ENCODE results near the gene CNTN2. TPM values are rescaled to one million over a fixed set of nuclear protein-coding genes. Genes with fewer than 3 reads are reported as not detected.

Gene CNTN2
- total and polyA plus RNA-seq, 4 donors, result 0.16 to 1.3 TPM; not detected in 2

- Histone ChIP-seq H3K36me3 (ENCODE audit: control insufficient read depth in 1 of 2, insufficient read depth in 2 of 2, low read length in 1 of 2) (no peaks in the 10 kb centered on the region), H3K4me3 (ENCODE audit: low read length in 2 of 2) (no peak overlapping the region), H3K4me1 (ENCODE audit: control insufficient read depth in 1 of 2, insufficient read depth in 2 of 2, low read length in 2 of 2) (no peaks in the 10 kb centered on the region), H3K27ac (ENCODE audit: low read depth in 1 of 2, low read length in 2 of 2) (no peak overlapping the region), H3K9me3 (ENCODE audit: control insufficient read depth, low read length) (no peaks in the 10 kb centered on the region), H3K27me3 (ENCODE audit: control insufficient read depth in 1 of 2, insufficient read depth in 2 of 2, low read length in 1 of 2) (no peaks in the 10 kb centered on the region)
- WGBS, 2 donors, result 86 to 87% methylated on average over 39 to 42 of the region's 42 CpGs
- no peak for DNase-seq
- intact Hi-C loops (cut with DNase I), result no loop called here
- no peak for ATAC-seq (ENCODE audit: low FRiP score)
Measured at GRCh38 chr1:205069371-205070125, 26.5 kb downstream of the CNTN2 start.

- Histone ChIP-seq H3K36me3 (ENCODE audit: control insufficient read depth in 1 of 2, insufficient read depth in 2 of 2, low read length in 1 of 2) (no peaks in the 10 kb centered on the region), H3K4me1 (ENCODE audit: control insufficient read depth in 1 of 2, insufficient read depth in 2 of 2, low read length in 2 of 2) (no peaks in the 10 kb centered on the region), H3K27ac (ENCODE audit: low read depth in 1 of 2, low read length in 2 of 2) (no peak overlapping the region), H3K4me3 (ENCODE audit: low read length in 2 of 2) (no peak overlapping the region), H3K27me3 (ENCODE audit: control insufficient read depth in 1 of 2, insufficient read depth in 2 of 2, low read length in 1 of 2) (no peaks in the 10 kb centered on the region), H3K9me3 (ENCODE audit: control insufficient read depth, low read length) (no peaks in the 10 kb centered on the region)
- no peak for ATAC-seq (ENCODE audit: low FRiP score)
- 92 to 94% methylated on average over 2 of the region's 2 CpGs for WGBS, 2 donors
- DNase-seq, result no peak
- intact Hi-C loops (cut with DNase I), result no loop called here
Measured at GRCh38 chr1:205071028-205071409, 28.0 kb downstream of the CNTN2 start.

GRCh38 chr1:205071801-205072200, 28.8 kb downstream of the CNTN2 start:
- Histone ChIP-seq H3K4me3 (ENCODE audit: low read length in 2 of 2) (no peak overlapping the region), H3K36me3 (ENCODE audit: control insufficient read depth in 1 of 2, insufficient read depth in 2 of 2, low read length in 1 of 2) (no peaks in the 10 kb centered on the region), H3K27ac (ENCODE audit: low read depth in 1 of 2, low read length in 2 of 2) (no peak overlapping the region), H3K9me3 (ENCODE audit: control insufficient read depth, low read length) (no peaks in the 10 kb centered on the region), H3K4me1 (ENCODE audit: control insufficient read depth in 1 of 2, insufficient read depth in 2 of 2, low read length in 2 of 2) (no peaks in the 10 kb centered on the region), H3K27me3 (ENCODE audit: control insufficient read depth in 1 of 2, insufficient read depth in 2 of 2, low read length in 1 of 2) (no peaks in the 10 kb centered on the region)
- no peak for DNase-seq
- no peak for ATAC-seq (ENCODE audit: low FRiP score)
- intact Hi-C loops (cut with DNase I), result no loop called here
- WGBS, 2 donors, result 79 to 89% methylated on average over 12 of the region's 12 CpGs

- DNase-seq (no peak), ATAC-seq (ENCODE audit: low FRiP score) (no peak)
- Histone ChIP-seq H3K27me3 (ENCODE audit: control insufficient read depth in 1 of 2, insufficient read depth in 2 of 2, low read length in 1 of 2) (no peaks in the 10 kb centered on the region), H3K9me3 (ENCODE audit: control insufficient read depth, low read length) (no peaks in the 10 kb centered on the region), H3K27ac (ENCODE audit: low read depth in 1 of 2, low read length in 2 of 2) (no peak overlapping the region), H3K36me3 (ENCODE audit: control insufficient read depth in 1 of 2, insufficient read depth in 2 of 2, low read length in 1 of 2) (no peaks in the 10 kb centered on the region), H3K4me1 (ENCODE audit: control insufficient read depth in 1 of 2, insufficient read depth in 2 of 2, low read length in 2 of 2) (no peaks in the 10 kb centered on the region), H3K4me3 (ENCODE audit: low read length in 2 of 2) (no peak overlapping the region)
- intact Hi-C loops (cut with DNase I), result no loop called here
- 78 to 86% methylated on average over 9 of the region's 9 CpGs for WGBS, 2 donors
Measured at GRCh38 chr1:205072286-205072685, 29.3 kb downstream of the CNTN2 start.

GRCh38 chr1:205072881-205073280, 29.9 kb downstream of the CNTN2 start:
- ATAC-seq (ENCODE audit: low FRiP score) (no peak), DNase-seq (no peak)
- H3K9me3 ChIP-seq (ENCODE audit: control insufficient read depth, low read length), result no peaks in the 10 kb centered on the region
- H3K27me3 ChIP-seq (ENCODE audit: control insufficient read depth in 1 of 2, insufficient read depth in 2 of 2, low read length in 1 of 2), result no peaks in the 10 kb centered on the region
- intact Hi-C loops (cut with DNase I), result no loop called here
- 87 to 91% methylated on average over 8 of the region's 8 CpGs for WGBS, 2 donors
- no peaks in the 10 kb centered on the region for H3K4me1 ChIP-seq (ENCODE audit: control insufficient read depth in 1 of 2, insufficient read depth in 2 of 2, low read length in 2 of 2)
- no peaks in the 10 kb centered on the region for H3K36me3 ChIP-seq (ENCODE audit: control insufficient read depth in 1 of 2, insufficient read depth in 2 of 2, low read length in 1 of 2)
- H3K27ac ChIP-seq (ENCODE audit: low read depth in 1 of 2, low read length in 2 of 2), result no peak overlapping the region
- no peak overlapping the region for H3K4me3 ChIP-seq (ENCODE audit: low read length in 2 of 2)

- H3K27me3 ChIP-seq (ENCODE audit: control insufficient read depth in 1 of 2, insufficient read depth in 2 of 2, low read length in 1 of 2), result no peaks in the 10 kb centered on the region
- WGBS, 2 donors, result 79 to 85% methylated on average over 12 of the region's 12 CpGs
Measured at GRCh38 chr1:205073511-205073910, 30.5 kb downstream of the CNTN2 start.

GRCh38 chr1:205074084-205074483, 31.1 kb downstream of the CNTN2 start:
- no peaks in the 10 kb centered on the region for H3K4me1 ChIP-seq (ENCODE audit: control insufficient read depth in 1 of 2, insufficient read depth in 2 of 2, low read length in 2 of 2)
- H3K36me3 ChIP-seq (ENCODE audit: control insufficient read depth in 1 of 2, insufficient read depth in 2 of 2, low read length in 1 of 2), result no peaks in the 10 kb centered on the region
- H3K9me3 ChIP-seq (ENCODE audit: control insufficient read depth, low read length), result no peaks in the 10 kb centered on the region
- H3K4me3 ChIP-seq (ENCODE audit: low read length in 2 of 2), result no peak overlapping the region
- DNase-seq (no peak), ATAC-seq (ENCODE audit: low FRiP score) (no peak)
- intact Hi-C loops (cut with DNase I), result no loop called here
- no peak overlapping the region for H3K27ac ChIP-seq (ENCODE audit: low read depth in 1 of 2, low read length in 2 of 2)
- H3K27me3 ChIP-seq (ENCODE audit: control insufficient read depth in 1 of 2, insufficient read depth in 2 of 2, low read length in 1 of 2), result no peaks in the 10 kb centered on the region
- WGBS, 2 donors, result 89 to 91% methylated on average over 11 of the region's 11 CpGs

More at GRCh38 chr1:205073511-205073910, 30.5 kb downstream of the CNTN2 start:
- DNase-seq (no peak), ATAC-seq (ENCODE audit: low FRiP score) (no peak)
- Histone ChIP-seq H3K4me1 (ENCODE audit: control insufficient read depth in 1 of 2, insufficient read depth in 2 of 2, low read length in 2 of 2) (no peaks in the 10 kb centered on the region), H3K27ac (ENCODE audit: low read depth in 1 of 2, low read length in 2 of 2) (no peak overlapping the region), H3K36me3 (ENCODE audit: control insufficient read depth in 1 of 2, insufficient read depth in 2 of 2, low read length in 1 of 2) (no peaks in the 10 kb centered on the region), H3K9me3 (ENCODE audit: control insufficient read depth, low read length) (no peaks in the 10 kb centered on the region), H3K4me3 (ENCODE audit: low read length in 2 of 2) (no peak overlapping the region)
- intact Hi-C loops (cut with DNase I), result no loop called here

- no peaks in the 10 kb centered on the region for H3K9me3 ChIP-seq (ENCODE audit: control insufficient read depth, low read length)
- intact Hi-C loops (cut with DNase I), result no loop called here
- H3K4me1 ChIP-seq (ENCODE audit: control insufficient read depth in 1 of 2, insufficient read depth in 2 of 2, low read length in 2 of 2), result no peaks in the 10 kb centered on the region
- no peaks in the 10 kb centered on the region for H3K27me3 ChIP-seq (ENCODE audit: control insufficient read depth in 1 of 2, insufficient read depth in 2 of 2, low read length in 1 of 2)
- H3K36me3 ChIP-seq (ENCODE audit: control insufficient read depth in 1 of 2, insufficient read depth in 2 of 2, low read length in 1 of 2), result no peaks in the 10 kb centered on the region
- no peak overlapping the region for H3K4me3 ChIP-seq (ENCODE audit: low read length in 2 of 2)
- H3K27ac ChIP-seq (ENCODE audit: low read depth in 1 of 2, low read length in 2 of 2), result no peak overlapping the region
- ATAC-seq (ENCODE audit: low FRiP score) (no peak), DNase-seq (no peak)
- WGBS, 2 donors, result 86 to 90% methylated on average over 7 of the region's 7 CpGs
Measured at GRCh38 chr1:205074513-205074912, 31.5 kb downstream of the CNTN2 start.

GRCh38 chr1:205075642-205076155, 32.7 kb downstream of the CNTN2 start:
- Histone ChIP-seq H3K27me3 (ENCODE audit: control insufficient read depth in 1 of 2, insufficient read depth in 2 of 2, low read length in 1 of 2) (no peaks in the 10 kb centered on the region), H3K36me3 (ENCODE audit: control insufficient read depth in 1 of 2, insufficient read depth in 2 of 2, low read length in 1 of 2) (no peaks in the 10 kb centered on the region), H3K4me3 (ENCODE audit: low read length in 2 of 2) (no peak overlapping the region), H3K9me3 (ENCODE audit: control insufficient read depth, low read length) (no peaks in the 10 kb centered on the region), H3K4me1 (ENCODE audit: control insufficient read depth in 1 of 2, insufficient read depth in 2 of 2, low read length in 2 of 2) (no peaks in the 10 kb centered on the region), H3K27ac (ENCODE audit: low read depth in 1 of 2, low read length in 2 of 2) (no peak overlapping the region)
- WGBS, 2 donors, result 47 to 60% methylated on average over 7 of the region's 7 CpGs
- DNase-seq (no peak), ATAC-seq (ENCODE audit: low FRiP score) (no peak)
- intact Hi-C loops (cut with DNase I), result no loop called here
